Measurements from ENCODE around the gene GRIK3.

Gene GRIK3

DNA sequence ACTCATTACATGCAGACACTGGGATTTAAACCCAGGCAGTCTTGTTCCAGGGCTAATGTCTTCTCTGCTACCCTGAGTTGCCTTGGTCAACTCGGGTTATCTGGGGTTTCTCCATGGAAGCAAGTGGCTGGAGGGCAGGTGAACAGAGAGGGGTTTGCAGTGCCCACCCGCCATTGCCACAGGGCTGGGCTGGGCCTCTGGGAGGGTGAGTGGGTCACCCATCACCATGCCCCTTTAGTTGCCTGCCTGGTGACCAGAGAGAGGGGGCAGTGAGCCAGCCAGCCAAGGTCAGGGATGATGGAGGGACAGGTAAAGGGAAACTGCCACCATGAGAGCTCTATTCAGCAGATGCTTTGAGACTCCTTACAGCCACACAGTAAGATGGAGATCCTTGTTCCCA lies 53.2 kb downstream of the GRIK3 start:
- no peaks in the 10 kb centered on the region for H3K4me1 ChIP-seq (ENCODE audit: insufficient read depth, low read length, poor library complexity, severe bottlenecking)
- no peak overlapping the region for H3K9ac ChIP-seq (ENCODE audit: low read depth, low read length, poor library complexity, severe bottlenecking)
- no peaks in the 10 kb centered on the region for H3K9me2 ChIP-seq (replicated peaks; ENCODE audit: low read depth, low read length)
- H3K27me3 ChIP-seq (ENCODE audit: insufficient read depth, low read length, poor library complexity, severe bottlenecking): no peaks in the 10 kb centered on the region
- H3K79me2 ChIP-seq (ENCODE audit: insufficient read depth, low read length): no peaks in the 10 kb centered on the region
- H2AFZ ChIP-seq (ENCODE audit: low read length): no peak overlapping the region
- H3K36me3 ChIP-seq (ENCODE audit: insufficient read depth, low read length): no peaks in the 10 kb centered on the region
- H3K9me3 ChIP-seq (ENCODE audit: insufficient read depth, low read depth, low read length): no peaks in the 10 kb centered on the region
- no peak overlapping the region for H3K4me3 ChIP-seq (ENCODE audit: low read length, poor library complexity, severe bottlenecking)
- H4K20me1 ChIP-seq (ENCODE audit: insufficient read depth, low read length, poor library complexity, severe bottlenecking): no peaks in the 10 kb centered on the region
- no peak overlapping the region for H3K4me2 ChIP-seq (ENCODE audit: low read depth, low read length, poor library complexity, severe bottlenecking)
- H3F3A ChIP-seq (ENCODE audit: low read depth): no peaks in the 10 kb centered on the region
- TF ChIP-seq EZH2phosphoT487 (IDR thresholded peaks at IDR 0.05; ENCODE audit: borderline replicate concordance): no peak
- TF ChIP-seq CTCF (conservative IDR thresholded peaks at IDR 0.05; ENCODE audit: low read length): no peak

GRCh38 chr1:36977731-36978406 lies 56.4 kb downstream of the GRIK3 start:
- Histone ChIP-seq H3K79me2 (ENCODE audit: insufficient read depth, low read length) (no peaks in the 10 kb centered on the region), H3K4me2 (ENCODE audit: low read depth, low read length, poor library complexity, severe bottlenecking) (no peak overlapping the region), H3F3A (ENCODE audit: low read depth) (no peaks in the 10 kb centered on the region), H3K9me3 (ENCODE audit: insufficient read depth, low read depth, low read length) (no peaks in the 10 kb centered on the region), H4K20me1 (ENCODE audit: insufficient read depth, low read length, poor library complexity, severe bottlenecking) (no peaks in the 10 kb centered on the region), H3K27me3 (ENCODE audit: insufficient read depth, low read length, poor library complexity, severe bottlenecking) (no peaks in the 10 kb centered on the region), H3K4me3 (ENCODE audit: low read length, poor library complexity, severe bottlenecking) (no peak overlapping the region), H3K9me2 (replicated peaks; ENCODE audit: low read depth, low read length) (no peaks in the 10 kb centered on the region), H3K9ac (ENCODE audit: low read depth, low read length, poor library complexity, severe bottlenecking) (no peak overlapping the region), H3K4me1 (ENCODE audit: insufficient read depth, low read length, poor library complexity, severe bottlenecking) (no peaks in the 10 kb centered on the region), H2AFZ (ENCODE audit: low read length) (no peak overlapping the region), H3K36me3 (ENCODE audit: insufficient read depth, low read length) (no peaks in the 10 kb centered on the region)
- TF ChIP-seq EZH2phosphoT487 (IDR thresholded peaks at IDR 0.05; ENCODE audit: borderline replicate concordance): no peak
- TF ChIP-seq CTCF (conservative IDR thresholded peaks at IDR 0.05; ENCODE audit: low read length): no peak

GRCh38 chr1:36975642-36976041 lies 58.7 kb downstream of the GRIK3 start:
- Histone ChIP-seq H3K4me3 (ENCODE audit: low read length, poor library complexity, severe bottlenecking) (no peak overlapping the region), H3K27me3 (ENCODE audit: insufficient read depth, low read length, poor library complexity, severe bottlenecking) (no peaks in the 10 kb centered on the region), H3K4me1 (ENCODE audit: insufficient read depth, low read length, poor library complexity, severe bottlenecking) (no peaks in the 10 kb centered on the region), H4K20me1 (ENCODE audit: insufficient read depth, low read length, poor library complexity, severe bottlenecking) (no peaks in the 10 kb centered on the region), H3K36me3 (ENCODE audit: insufficient read depth, low read length) (no peaks in the 10 kb centered on the region), H2AFZ (ENCODE audit: low read length) (no peak overlapping the region), H3K9me2 (replicated peaks; ENCODE audit: low read depth, low read length) (no peaks in the 10 kb centered on the region), H3K9me3 (ENCODE audit: insufficient read depth, low read depth, low read length) (no peaks in the 10 kb centered on the region; the same call in 1 of the 2 replicates), H3K4me2 (ENCODE audit: low read depth, low read length, poor library complexity, severe bottlenecking) (no peak overlapping the region), H3F3A (ENCODE audit: low read depth) (no peaks in the 10 kb centered on the region), H3K79me2 (ENCODE audit: insufficient read depth, low read length) (no peaks in the 10 kb centered on the region), H3K9ac (ENCODE audit: low read depth, low read length, poor library complexity, severe bottlenecking) (no peak overlapping the region)
- TF ChIP-seq EZH2phosphoT487 (IDR thresholded peaks at IDR 0.05; ENCODE audit: borderline replicate concordance) (no peak), CTCF (conservative IDR thresholded peaks at IDR 0.05; ENCODE audit: low read length) (no peak)

All from Loucy (cell line).